ENCODE measurements around the gene PTTG1IP.

PTTG1IP gene

DNA sequence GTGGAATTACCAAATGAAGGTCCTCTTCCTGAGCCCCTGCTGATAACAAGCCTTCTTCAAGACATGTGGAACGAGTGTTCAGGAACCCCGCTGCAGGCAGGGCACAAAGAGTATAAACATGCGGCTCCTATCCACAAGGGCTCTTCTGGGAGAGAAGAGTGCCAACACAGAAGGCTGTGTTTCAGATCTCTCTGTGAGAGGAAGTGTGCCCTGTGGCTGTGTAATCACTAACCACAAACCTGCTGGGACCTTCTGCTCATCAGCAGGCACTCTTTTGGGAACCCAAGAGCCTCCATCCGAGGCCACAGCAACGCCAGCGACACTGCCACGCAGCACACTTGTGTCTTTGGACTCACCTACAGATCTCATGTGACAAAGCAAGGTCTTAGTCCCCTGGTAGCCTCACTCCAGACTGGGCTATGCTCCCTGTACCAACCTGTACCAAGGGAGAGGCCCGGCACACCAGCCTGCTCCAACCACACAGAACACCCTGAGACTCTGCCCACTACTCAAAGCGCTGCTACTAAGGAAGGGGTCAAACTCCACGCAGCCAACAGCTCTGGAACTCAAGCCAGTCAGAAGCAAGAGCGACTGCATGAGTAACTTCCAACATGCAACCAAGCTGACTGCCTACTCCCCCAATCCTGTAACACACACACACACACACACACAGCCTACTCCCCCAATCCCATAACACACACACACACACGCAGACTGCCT is 7.8 kb downstream of the PTTG1IP start:
- no peak for DNase-seq (ENCODE audit: low read depth)

DNA sequence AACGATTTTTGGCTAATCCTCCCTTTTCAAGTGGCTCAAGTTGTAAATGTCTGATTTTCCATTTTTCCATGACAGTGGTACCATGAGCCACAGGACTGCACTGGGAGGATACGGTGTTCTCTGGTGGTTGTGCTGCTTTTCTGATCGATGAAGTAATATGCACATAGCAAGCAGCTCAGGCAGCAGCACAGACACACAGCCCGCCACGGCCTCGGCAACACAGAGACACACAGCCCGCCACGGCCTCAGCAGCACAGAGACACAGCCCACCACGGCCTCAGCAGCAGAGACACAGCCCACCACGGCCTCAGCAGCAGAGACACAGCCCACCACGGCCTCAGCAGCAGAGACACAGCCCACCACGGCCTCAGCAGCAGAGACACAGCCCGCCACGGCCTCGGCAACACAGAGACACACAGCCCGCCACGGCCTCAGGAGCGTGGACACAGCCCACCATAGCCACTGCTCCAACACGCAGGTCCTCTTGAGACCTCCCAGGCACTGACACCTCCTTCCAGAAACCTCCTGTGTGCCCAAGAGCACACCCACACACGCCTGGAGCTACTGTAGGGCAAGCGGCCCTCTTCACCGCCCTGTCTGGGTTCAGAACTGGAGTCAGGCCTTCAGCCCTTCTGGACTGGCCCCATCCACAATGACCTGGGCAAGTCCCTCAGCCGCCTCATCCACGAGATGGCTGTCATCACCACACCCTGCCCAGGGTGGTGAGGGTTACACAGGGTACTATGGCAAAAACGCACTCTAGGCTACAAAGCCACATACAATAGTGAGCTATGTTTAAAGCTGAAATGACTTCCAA is 10.4 kb downstream of the PTTG1IP start:
- DNase-seq (ENCODE audit: low read depth) = no peak

DNA sequence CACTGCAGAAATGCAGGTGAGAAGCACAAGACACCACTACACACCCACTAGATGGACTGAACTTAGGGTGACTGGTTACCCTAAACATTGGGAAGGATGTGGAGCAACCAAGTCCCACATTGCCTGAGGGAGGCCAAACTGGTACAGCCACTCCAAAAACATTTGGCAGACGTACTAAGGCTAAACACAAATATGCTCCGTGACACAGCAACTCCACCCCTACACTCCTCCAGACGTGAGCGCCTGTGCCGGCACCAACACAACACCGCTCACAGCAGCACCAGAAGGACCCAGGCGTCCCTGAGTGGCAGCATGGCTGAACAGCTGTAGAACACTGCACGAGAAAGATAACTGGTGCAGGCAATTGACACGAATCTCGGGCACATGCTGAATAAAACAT is 14.7 kb downstream of the PTTG1IP start:
- no peak for DNase-seq (ENCODE audit: low read depth)

DNA sequence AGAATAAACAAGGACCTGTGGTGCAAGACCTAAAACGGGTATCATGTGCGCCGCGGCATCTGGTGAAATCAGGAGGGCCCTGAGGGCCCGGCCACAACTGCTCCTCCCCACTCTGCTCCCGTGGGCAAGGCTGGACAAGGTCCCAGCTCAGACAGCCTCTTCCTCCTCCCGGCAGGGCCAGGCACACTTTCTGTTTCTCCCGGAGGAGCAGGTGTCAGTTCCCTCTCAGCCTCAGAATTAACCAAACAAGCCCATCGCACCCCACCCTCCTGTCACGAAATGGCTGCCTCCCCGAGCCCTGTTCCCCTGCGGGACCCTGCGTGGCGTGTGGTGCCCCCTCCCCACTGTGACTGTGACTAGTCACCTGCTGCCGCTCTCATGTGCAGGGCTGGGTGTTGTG is 15.2 kb downstream of the PTTG1IP start:
- no peak for DNase-seq (ENCODE audit: low read depth)

DNA sequence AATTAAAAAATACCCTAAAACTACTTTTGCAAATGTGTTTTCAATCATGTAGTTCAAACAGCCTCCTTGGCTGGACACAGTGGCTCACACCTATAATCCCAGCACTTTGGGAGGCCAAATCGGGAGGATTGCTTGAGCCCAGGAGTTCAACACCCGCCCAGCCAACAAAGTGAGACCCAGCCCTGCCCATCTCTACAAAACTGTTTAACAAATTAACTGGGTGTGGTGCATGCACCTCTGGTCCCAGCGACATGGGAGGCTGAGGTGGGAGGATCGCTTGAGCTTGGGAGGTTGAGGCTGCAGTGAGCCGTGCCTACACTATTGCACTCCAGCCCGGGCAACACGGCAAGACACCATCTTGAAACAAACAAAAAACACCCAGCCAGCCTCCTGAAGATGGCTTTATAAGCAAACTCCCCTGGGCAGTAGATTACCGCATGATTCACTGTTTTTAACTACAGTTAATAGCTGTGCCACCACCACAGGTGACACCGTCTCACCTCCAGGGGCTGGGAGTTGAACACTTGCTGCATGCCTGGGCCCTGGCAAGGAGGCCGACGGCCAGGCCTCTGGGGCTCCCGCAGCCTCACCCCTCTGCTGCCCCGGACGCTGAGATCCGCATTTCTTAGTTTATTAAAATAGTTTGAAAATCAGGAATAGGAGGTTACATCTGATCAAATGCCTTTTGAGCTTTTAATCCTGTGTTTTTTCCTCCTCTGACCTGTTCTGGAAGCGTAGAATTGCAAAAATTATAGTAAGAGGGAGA is 16.2 kb downstream of the PTTG1IP start:
- no peak for DNase-seq (ENCODE audit: low read depth)

DNA sequence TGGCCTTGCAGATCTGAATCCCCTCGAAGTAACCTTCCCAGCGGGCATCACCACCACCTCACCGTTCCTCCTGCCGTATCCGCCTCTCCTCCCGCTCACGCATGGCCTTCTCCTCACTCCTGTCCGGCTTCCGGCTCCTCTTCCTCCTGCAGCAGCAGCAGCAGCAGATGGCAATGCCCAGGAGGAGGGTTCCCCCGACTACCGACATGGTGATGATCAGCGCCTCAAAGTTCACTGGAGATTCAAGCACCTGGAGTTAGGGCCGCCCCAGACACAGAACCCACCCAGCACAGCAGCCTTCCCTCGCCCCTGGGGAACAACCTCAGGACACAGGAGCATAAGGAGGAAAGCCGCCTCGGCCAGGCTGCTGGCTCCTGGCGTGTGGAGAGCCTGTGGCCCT is 17.4 kb downstream of the PTTG1IP start:
- no peak for DNase-seq (ENCODE audit: low read depth)

DNA sequence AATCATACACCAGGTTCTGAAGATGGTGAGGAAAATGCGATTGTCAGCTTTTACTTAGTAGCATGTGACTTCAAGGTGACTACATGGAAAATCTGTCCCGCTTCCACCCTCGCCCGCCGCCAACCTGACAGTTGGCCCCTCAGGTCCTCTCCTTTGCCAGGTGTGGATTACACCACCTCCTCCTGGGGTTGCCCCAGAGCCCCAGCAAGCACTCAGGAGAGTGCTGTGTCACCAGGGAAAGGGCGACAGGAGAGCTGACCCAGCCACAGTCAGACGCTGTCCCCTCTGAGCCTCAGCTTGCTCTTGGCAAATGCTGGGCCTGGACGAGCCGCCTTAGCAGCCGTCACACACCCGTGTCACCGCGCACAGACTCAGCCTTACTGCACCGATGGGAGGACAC is 17.9 kb downstream of the PTTG1IP start:
- no peak for DNase-seq (ENCODE audit: low read depth)

DNA sequence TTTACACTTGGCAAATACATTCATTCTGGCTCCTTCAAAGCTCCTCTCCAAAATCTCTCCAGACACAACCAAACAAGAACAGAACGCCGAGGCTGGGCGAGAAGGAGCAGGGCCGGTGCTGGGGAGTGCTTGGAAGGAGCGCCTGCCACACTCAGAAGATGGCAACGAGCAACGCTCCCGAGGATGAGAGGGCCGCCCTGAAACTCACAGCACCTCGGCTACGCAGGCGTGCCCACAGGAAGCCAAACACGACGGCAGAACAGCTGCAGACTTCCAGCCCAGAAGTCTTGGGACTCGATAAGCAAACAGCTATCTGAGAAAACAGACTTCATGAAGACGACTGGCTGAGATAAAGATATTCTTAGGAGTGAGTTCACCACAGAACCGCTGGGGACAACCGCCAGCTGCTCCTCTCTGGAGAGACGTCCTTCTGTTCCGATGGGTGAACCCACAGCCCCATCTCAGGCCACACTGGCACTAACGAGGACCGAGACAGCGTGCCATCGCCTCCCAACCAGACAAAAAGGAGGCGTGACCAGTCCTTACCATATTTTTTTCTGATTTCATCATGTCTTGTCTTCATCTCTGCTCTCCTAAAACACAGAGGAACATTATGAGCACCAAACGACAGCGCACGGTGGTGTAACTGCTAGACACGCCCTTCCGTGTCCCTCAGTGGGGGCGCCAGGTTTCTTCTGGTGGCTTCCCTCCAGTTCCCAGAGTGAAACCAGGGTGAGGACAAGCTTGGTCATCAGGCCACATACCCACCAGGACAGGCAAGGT is 18.6 kb downstream of the PTTG1IP start:
- DNase-seq (ENCODE audit: low read depth) = no peak

DNA sequence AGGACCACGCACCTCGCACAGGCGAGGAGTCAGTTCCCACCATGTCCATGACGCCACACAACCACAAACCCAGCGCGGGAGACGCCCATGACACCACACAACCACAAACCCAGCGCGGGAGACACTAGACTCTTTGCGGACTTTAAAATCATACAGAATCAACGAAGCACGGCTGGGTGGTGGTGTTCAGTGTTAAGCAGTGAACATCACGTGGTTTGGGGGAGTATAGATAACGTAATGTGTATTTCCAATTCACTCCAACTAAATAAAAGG is 19.2 kb downstream of the PTTG1IP start:
- DNase-seq (ENCODE audit: low read depth) = no peak

DNA sequence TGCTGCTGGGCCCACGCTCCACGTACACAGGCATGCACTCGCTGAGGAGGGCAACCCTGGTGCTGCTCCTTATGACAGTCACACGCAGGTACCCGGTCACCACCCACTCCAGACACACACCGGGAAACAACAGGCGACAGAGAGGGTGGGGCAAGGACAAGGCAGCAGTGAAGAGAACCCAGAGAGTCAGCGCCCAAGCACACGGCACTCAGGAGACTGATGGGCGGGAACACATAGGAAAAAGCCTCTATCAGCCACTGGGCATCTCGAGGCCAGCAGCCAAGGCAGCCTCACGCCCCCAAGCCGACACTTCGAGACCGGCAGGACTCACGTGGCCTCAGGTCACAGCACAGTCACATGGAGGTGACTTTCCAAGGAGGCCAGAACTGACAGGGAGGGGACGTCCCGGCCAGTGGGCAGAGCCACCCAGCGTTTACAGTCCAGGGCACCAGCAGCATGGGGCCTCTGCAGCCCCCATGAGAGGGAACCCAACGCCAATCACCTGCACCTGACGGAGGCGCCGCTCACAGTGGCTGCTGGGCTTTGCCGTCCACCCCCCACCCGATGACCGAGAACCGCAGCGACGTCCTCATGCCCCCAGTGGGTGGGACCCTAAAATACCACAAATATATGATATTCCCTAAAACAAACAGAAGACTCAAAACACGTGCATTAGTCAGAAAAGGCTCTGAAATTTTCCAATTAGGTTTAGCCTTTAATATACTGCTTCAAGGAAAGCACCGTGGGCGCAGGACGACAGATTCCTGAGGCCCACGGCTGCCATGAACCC is 19.7 kb downstream of the PTTG1IP start:
- DNase-seq (ENCODE audit: low read depth) = no peak

DNA sequence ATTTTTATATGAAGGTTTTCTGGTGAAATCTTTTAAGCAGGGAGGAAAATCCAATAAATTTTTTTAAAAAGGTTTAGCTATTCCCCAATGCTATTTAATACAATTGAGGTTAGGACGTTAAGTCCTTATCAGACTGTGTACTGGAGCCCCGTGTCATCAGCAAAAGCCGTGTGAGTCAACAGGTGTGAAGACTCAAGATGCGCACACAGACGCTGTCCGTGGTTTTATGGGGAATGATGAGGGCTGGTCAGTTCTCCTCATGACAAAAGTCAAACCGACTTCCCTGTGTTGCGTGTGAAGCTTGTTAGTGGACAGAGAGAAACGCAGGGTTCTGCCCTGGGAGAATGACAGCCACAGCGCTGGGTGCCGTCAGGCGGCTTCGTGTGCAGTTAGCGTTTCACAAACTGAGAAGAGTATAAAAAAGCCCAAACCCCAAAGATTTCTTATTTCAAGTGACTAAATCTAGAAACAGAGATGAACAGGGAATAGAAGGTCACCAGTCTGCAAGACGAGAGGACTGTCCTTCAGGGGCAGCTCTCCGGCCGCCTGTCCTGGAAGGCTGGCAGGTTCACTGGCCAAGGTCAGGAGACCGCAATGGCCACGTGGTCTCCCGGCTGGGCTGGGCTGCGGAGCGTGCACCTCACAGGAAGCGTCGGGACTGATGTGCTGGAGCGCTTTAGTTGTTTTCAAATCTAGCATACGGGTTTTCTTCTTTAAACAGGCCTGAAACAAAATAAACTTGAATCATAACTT is 22.4 kb downstream of the PTTG1IP start:
- no peak for DNase-seq (ENCODE audit: low read depth)

DNA sequence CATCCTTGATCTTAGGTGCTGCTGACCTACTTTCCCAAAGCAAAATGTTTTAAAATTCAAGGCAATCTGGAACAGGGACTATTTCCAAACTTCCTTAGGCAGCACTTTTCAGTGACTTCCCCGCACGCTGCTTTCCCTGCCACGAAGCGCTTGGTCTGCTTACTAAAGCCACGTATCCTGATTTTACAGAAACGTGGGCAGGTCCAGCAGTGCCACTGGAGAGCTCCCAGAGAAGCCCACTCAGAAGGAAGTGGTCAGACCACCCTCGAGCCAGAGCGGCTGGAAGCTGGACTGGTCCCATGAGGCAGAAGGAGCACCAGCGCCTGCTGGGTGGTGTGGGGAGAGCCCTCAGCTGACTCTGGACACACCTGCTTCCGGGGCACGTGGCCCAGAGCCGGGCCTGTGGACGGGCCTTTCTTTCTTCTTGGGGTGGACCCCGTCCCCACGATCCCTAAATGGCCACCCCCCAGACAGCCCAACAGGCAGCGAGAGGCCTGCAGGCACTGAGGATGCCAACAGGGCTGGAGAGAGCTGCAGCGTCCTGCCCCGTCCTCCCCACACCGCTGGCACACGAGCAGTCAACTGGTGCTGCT is 23.2 kb downstream of the PTTG1IP start:
- no peak for DNase-seq (ENCODE audit: low read depth)

DNA sequence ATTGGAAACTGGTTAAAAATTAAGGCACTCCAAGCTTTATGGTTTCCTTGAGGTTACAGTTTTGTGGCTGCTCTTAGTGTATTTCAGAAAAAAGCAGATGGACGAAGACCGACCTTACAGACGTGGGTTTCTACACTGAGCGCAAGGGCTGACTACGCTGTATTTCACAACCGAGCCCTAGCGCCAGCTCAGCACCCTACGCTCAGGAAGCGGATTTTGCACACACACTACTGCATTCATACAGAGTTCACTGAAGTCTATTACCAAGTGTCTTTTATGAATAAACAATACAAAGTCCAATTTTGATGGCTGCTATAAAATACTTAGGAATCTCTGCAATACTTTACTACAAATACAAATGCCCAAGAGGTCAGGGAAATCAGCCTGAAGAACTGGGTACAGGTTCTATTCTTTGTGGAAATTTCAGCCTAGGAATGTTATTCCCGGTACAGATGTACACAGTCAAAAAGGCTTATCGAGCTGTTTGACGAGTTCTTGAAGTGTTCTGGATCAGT is 23.8 kb downstream of the PTTG1IP start:
- no peak for DNase-seq (ENCODE audit: low read depth)

DNA sequence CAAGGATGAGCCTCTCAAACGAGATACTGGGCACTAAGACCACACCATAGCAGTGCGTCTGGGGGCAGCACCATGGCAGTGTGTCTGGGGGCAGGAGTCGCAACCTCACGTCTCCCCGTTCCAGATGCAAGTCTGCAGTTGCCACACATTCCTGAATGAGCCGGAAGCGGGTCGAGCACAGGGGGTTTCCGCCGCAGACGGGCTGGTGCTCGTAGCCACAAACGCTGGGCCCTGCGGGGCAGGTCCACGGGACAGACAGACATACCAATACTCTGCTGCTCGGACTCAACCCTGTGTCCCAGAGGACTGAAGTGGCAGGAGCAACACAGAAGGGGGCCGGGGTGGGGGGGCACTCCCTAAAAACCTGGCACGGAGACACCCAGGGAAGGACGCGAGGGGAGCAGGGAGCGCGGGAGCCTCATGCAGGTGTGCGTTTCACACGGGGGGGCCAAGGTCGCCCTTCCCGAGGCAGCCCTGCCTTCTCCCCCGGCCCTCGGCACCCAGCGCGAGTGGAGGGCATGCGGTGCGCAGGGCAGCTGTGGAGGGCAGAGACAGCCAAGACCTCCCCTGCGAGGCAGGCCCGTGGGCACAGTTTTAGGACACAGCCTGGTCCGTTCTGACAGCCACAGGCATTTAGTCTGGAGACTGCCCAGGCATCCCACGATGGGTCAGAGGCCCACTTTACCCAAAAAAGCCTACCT is 24.5 kb downstream of the PTTG1IP start:
- DNase-seq (ENCODE audit: low read depth) = no peak

DNA sequence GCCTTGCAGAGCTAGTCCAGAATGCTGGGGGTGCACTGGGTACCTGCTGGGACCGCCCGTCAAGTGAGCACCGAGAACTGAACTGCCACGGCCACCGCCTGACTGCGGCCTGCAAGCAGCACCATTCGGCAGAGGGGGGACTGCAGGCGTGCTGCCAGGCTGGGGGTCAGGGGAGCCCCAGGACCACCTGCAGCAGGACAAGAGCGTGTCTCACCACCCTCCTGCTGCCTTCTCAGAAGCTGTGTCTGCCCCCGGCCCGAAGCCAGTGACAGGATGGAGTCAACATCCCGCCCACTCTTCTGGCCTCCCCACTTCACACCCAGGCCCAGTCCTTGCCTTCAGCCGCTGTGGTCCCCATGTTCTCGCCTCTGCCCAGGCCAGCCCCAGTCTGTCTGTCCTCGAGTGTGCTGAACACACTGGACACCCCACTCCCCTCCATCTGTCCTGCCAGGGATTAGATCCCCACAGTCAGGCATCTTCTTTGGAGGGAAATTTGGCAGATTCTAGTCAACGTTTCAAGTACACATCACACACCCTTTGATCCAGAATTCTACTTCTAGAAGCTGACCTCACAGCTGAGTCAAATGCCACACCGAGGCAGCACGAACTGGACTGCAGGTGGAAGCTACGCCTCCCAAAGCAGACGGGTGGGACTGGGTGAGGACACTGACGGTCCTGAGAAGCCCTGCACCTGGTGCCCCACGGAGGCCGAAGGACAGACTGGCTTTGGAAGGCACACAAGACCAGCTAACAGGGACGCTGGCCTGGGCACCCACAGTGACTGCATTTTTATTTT is 26.0 kb downstream of the PTTG1IP start:
- no peak for DNase-seq (ENCODE audit: low read depth)

DNA sequence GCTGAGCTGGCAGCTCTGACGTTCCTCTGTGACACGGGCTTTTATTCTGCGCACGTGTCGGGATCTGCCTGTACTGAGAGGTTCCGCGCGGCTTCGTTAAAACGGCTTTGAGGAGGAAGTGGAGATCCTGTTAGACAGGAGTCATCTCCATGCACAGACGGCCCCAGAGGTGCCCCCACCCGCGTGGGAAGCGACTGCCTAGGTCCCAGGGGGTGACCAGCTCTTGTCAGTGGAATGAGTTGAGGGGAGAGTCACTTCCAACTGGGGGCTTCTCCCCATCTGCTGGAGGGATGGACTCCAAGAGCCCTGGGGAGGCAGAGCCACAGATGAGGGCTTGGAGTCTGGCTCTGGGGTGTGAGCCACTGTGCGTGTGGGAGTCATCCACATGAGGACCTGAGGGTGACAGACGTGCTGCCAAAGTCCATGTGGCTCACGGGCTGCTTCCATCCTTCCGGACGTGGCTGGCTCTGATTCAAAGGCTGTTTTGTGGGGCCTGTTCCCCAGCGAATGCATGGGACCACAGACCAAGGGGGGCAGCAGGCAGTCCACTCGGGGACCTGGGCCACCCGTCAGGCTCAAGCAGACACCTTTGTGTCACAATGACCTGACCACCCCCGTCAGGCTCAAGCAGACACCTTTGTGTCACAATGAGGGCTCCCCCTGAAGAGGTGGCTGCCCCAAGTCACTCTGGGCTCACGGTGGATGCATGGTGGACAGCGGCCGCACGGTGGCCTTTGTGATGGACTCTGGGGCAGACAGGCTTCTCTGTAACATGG is 26.8 kb downstream of the PTTG1IP start:
- DNase-seq (ENCODE audit: low read depth) = no peak

DNA sequence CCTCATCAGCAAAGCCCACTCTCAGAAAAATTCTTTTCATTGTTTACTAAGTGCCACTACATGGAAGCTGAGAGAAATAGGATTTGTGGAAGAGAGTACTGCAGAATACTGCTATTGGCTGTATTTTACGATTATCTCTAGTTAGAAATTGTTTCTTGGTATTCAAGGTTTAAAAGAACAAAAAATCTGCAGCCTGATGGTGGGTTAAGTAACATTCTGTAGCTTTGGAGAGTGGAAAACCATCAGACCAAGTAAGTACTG is 27.3 kb downstream of the PTTG1IP start:
- DNase-seq (ENCODE audit: low read depth) = no peak
